Activated CD4-positive, alpha-beta T cell treated with anti-CD3 and anti-CD28 coated beads for 24 hours (primary cell): ENCODE results near the gene SHC4.
A peak's percentile ranks its signal among the peaks of the same experiment; 100 is the strongest.
"Not testable (repeated sequence)": the region's sequence is repeated elsewhere in the genome, so short reads cannot be mapped to it uniquely, and the experiment has no call there.

Experiments used
- DNase-seq, 2 donors: peaks; one replicate each; pipeline ENCODE4 v3.0.0-alpha.2; 2020; ENCODE audit warnings: low read depth in 2 of 2

The SHC4 gene

GRCh38 chr15:48883699-48884098, 80.0 kb downstream of the SHC4 start:
- DNase-seq: no peak

GRCh38 chr15:48880070-48880634, 83.6 kb downstream of the SHC4 start:
- no peak for DNase-seq

- DNase-seq: peak; percentile 84 to 86
These were observed 85.8 kb downstream of the SHC4 start, which contains the start of gene EID1 for GRCh38 chr15:48877630-48878595. EID1 (plus strand) TSS chr15:48878134; CDS start chr15:48878177, 43 bp downstream.

- DNase-seq: no peak
These were observed 87.7 kb downstream of the SHC4 start for GRCh38 chr15:48876057-48876456.

- no peak for DNase-seq
These were observed 88.3 kb downstream of the SHC4 start for GRCh38 chr15:48875241-48875960.

- DNase-seq: no peak
These were observed 91.1 kb downstream of the SHC4 start for GRCh38 chr15:48872632-48873031.

- DNase-seq: no peak
These were observed 92.2 kb downstream of the SHC4 start for GRCh38 chr15:48871542-48871941.

- DNase-seq: no peak
These were observed 93.8 kb downstream of the SHC4 start for GRCh38 chr15:48869966-48870365.

GRCh38 chr15:48868536-48868935, 95.2 kb downstream of the SHC4 start:
- DNase-seq: no peak

GRCh38 chr15:48868023-48868422, 95.7 kb downstream of the SHC4 start:
- no peak for DNase-seq

GRCh38 chr15:48866141-48866563, 97.6 kb downstream of the SHC4 start:
- no peak for DNase-seq

GRCh38 chr15:48865370-48866079, 98.2 kb downstream of the SHC4 start:
- no peak for DNase-seq

- DNase-seq: no peak
These were observed 101.0 kb downstream of the SHC4 start for GRCh38 chr15:48862705-48863104.

GRCh38 chr15:48861813-48862431, 101.8 kb downstream of the SHC4 start:
- DNase-seq: peak in 1 of 2 donors; percentile 9

- DNase-seq: no peak
These were observed 104.3 kb downstream of the SHC4 start for GRCh38 chr15:48859426-48859825.

GRCh38 chr15:48858401-48858800, 105.3 kb downstream of the SHC4 start:
- no peak for DNase-seq

GRCh38 chr15:48856942-48857341, 106.8 kb downstream of the SHC4 start:
- DNase-seq: no peak

- no peak for DNase-seq
These were observed 107.9 kb downstream of the SHC4 start for GRCh38 chr15:48855501-48856440.

- not testable (repeated sequence) for DNase-seq
These were observed 109.3 kb downstream of the SHC4 start for GRCh38 chr15:48854434-48854833.

GRCh38 chr15:48851956-48852355, 111.8 kb downstream of the SHC4 start:
- no peak for DNase-seq
